Activated B cell treated with CpG ODN at 0.5 μM for 24 hours (primary cell): ENCODE measurements around the gene ADCY3. TPM values are rescaled to one million over a fixed set of nuclear protein-coding genes. Genes with fewer than 3 reads are reported as not detected.

ENCODE experiments used
- ATAC-seq: fragments of 200-7000 bp; cut with Tn5 transposase; one replicate; pipeline ENCODE4 v1.10.0; 2021; ENCODE audit warnings: low read depth, mild to moderate bottlenecking, moderate library complexity
- CTCF ChIA-PET: fragments of 350-600 bp; sonication (Branson Sonifier 250); formaldehyde crosslinking; loops from one replicate; lab custom pipeline; 2021; ENCODE audit warnings: antibody characterized with exemption; lab: Charles Lee
- POLR2A ChIA-PET: fragments of 350-600 bp; sonication (Branson Sonifier 250); formaldehyde crosslinking; loops from one replicate; lab custom pipeline; 2021; ENCODE audit warnings: antibody characterized with exemption; lab: Charles Lee
- DNase-seq: peaks from one replicate; pipeline ENCODE4 v3.0.0; 2022
- H3K27ac Mint-ChIP-seq: one replicate; pipeline ENCODE4 v1.8.0; 2020; ENCODE audit warnings: mixed read lengths
- H3K27me3 Mint-ChIP-seq: one replicate; pipeline ENCODE4 v1.8.0; 2021; ENCODE audit warnings: mixed read lengths
- H3K36me3 Mint-ChIP-seq: one replicate; pipeline ENCODE4 v1.8.0; 2021; ENCODE audit warnings: low read depth, mixed read lengths
- H3K4me1 Mint-ChIP-seq: one replicate; pipeline ENCODE4 v1.8.0; 2021; ENCODE audit warnings: mixed read lengths
- H3K4me3 Mint-ChIP-seq: one replicate; pipeline ENCODE4 v1.8.0; 2020; ENCODE audit warnings: mild to moderate bottlenecking, mixed read lengths
- H3K9me3 Mint-ChIP-seq: one replicate; pipeline ENCODE4 v1.8.0; 2020; ENCODE audit warnings: mixed read lengths
- CTCF ChIP-seq: fragments of 200-600 bp; IDR thresholded peaks from one replicate; pipeline ENCODE4 v1.8.0; 2022; ENCODE audit warnings: antibody characterized with exemption, mild to moderate bottlenecking
- intact Hi-C: fragments of 100-400 bp; cut with micrococcal nuclease; formaldehyde crosslinking; loops from one replicate; pipeline ENCODE4 v1.15.1; 2024
- total RNA-seq: library from RNA; stranded (reverse); gene quantifications from 2 replicates; pipeline ENCODE4 v1.2.3, GENCODE V29; 2022

The ADCY3 gene
- total RNA-seq, 1 donor from 2014 or later: 126 TPM

GRCh38 chr2:24948506-24948905 is 28.5 kb upstream of the ADCY3 start:
- TF ChIP-seq CTCF: no peak
- ChIA-PET CTCF (no interaction called here), POLR2A (no interaction called here)
- ATAC-seq (no peak), DNase-seq (no peak)
- Mint-ChIP-seq H3K4me1 (no peaks in the 10 kb centered on the region), H3K36me3 (peaks cover 58% of the 10 kb centered on the region), H3K4me3 (no peak overlapping the region), H3K27me3 (no peaks in the 10 kb centered on the region), H3K9me3 (no peaks in the 10 kb centered on the region), H3K27ac (no peak overlapping the region)
- intact Hi-C loops: no loop called here

- no peaks in the 10 kb centered on the region for H3K4me1 Mint-ChIP-seq
- peaks cover 54% of the 10 kb centered on the region for H3K36me3 Mint-ChIP-seq
- ChIA-PET CTCF (no interaction called here), POLR2A (no interaction called here)
- TF ChIP-seq CTCF: no peak
- no peaks in the 10 kb centered on the region for H3K9me3 Mint-ChIP-seq
- ATAC-seq (no peak), DNase-seq (no peak)
- no peaks in the 10 kb centered on the region for H3K27me3 Mint-ChIP-seq
- no peak overlapping the region for H3K4me3 Mint-ChIP-seq
- H3K27ac Mint-ChIP-seq: no peak overlapping the region
- intact Hi-C loops: no loop called here
These were observed 27.6 kb upstream of the ADCY3 start for GRCh38 chr2:24947561-24948157.

GRCh38 chr2:24945907-24946306 is 25.9 kb upstream of the ADCY3 start:
- ChIA-PET CTCF (no interaction called here), POLR2A (no interaction called here)
- Mint-ChIP-seq H3K36me3 (peaks cover 40% of the 10 kb centered on the region), H3K27ac (no peak overlapping the region), H3K9me3 (no peaks in the 10 kb centered on the region), H3K27me3 (no peaks in the 10 kb centered on the region), H3K4me1 (no peaks in the 10 kb centered on the region), H3K4me3 (no peak overlapping the region)
- intact Hi-C loops: no loop called here
- DNase-seq: no peak
- ATAC-seq: no peak
- no peak for TF ChIP-seq CTCF

DNA sequence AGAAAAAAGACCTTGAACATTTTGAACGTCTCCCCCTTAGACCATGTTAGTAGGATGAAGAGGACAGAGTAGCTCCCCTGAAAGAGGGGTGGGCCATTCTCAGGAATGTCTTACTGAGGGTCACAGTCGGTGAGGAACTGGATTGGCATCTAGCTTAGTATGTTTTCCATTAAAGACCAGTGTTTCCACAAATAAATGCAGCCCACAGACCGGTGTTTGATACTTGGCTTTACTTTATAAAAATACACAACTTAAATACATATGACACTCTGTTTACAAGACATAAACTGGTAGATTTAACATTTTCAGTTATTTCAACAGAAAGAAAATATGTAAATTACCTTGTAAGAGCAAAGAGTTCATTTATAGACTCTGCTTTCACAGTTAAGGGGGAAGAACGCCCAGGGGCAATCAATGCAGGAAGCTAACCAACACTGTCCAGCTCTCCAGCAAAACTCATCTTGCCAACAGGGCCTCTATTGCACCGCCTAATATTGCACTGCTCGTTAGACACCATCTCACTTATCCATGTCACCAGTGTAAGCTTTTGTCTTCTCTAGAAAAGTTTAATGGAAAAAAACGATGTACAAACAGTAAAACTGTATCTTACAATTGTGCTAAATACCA is 23.5 kb upstream of the ADCY3 start:
- TF ChIP-seq CTCF: no peak
- Mint-ChIP-seq H3K27ac (no peak overlapping the region), H3K36me3 (peaks cover 29% of the 10 kb centered on the region), H3K4me1 (no peaks in the 10 kb centered on the region), H3K4me3 (no peak overlapping the region), H3K27me3 (no peaks in the 10 kb centered on the region), H3K9me3 (no peaks in the 10 kb centered on the region)
- ChIA-PET POLR2A (no interaction called here), CTCF (no interaction called here)
- intact Hi-C loops: no loop called here
- no peak for DNase-seq
- no peak for ATAC-seq

GRCh38 chr2:24939353-24939752 is 19.3 kb upstream of the ADCY3 start:
- DNase-seq: no peak
- H3K9me3 Mint-ChIP-seq: no peaks in the 10 kb centered on the region
- no peak for TF ChIP-seq CTCF
- ChIA-PET CTCF (no interaction called here), POLR2A (interaction anchor here (0.7 kb wide), 1 partner anchor 126 kb away, joined by 3 read pairs; no protein-coding TSS in a partner anchor)
- H3K27ac Mint-ChIP-seq: no peak overlapping the region
- no peaks in the 10 kb centered on the region for H3K4me1 Mint-ChIP-seq
- no peak overlapping the region for H3K4me3 Mint-ChIP-seq
- ATAC-seq: no peak
- intact Hi-C loops: no loop called here
- no peaks in the 10 kb centered on the region for H3K27me3 Mint-ChIP-seq
- peaks cover 3% of the 10 kb centered on the region for H3K36me3 Mint-ChIP-seq
